HG02840 (cell line): ENCODE results near the gene KRT33A.

Experiments used
- ATAC-seq: cut with Tn5 transposase; IDR thresholded peaks from one replicate; pipeline ENCODE4 v1.9.1; 2021; ENCODE audit warnings: mild to moderate bottlenecking, moderate library complexity, moderate number of reproducible peaks; ENCODE audit not compliant: unreplicated experiment, low FRiP score

Gene KRT33A

GRCh38 chr17:41308251-41308917, 42.2 kb downstream of the KRT33A start:
- ATAC-seq: no peak

GRCh38 chr17:41307647-41308046, 43.0 kb downstream of the KRT33A start:
- no peak for ATAC-seq

DNA sequence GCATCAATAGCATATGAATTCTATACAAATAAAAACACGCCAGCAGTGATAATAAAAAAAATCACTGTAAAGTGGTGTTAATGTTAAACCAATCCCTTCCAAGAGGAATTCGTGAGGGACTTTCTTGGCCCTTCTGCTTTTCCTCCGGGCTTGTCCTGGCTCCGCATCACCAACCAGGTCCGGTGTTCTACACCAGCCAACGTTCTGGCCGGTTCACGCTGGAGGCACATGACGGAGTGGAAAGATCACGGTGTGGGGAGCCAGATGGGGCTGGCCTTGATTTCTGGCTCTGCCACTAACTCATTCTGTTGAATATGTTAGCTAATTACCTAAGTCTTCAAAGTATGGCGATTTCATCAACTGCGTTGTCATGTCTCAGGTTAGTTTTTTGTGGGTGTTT, 46.5 kb downstream of the KRT33A start:
- ATAC-seq: no peak

DNA sequence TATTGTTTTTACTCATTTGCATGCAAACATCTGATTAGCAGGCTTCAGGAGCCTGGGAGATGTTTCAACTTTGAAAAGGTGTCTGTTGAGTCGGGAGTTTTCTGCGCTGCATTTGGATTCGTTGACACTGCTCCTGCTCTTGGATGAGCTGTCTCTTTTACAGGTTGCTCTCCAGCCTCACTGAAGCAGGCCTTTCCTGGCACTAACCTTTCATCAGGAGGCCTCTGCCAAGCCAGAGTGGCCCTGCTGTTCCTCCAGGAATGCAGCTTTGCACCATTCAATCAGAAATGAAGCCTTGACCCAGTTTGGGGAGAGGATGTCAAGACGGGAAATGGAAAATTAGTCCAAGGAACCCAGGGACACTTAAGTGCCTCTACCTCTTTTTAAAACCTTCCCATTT, 47.6 kb downstream of the KRT33A start:
- ATAC-seq: no peak

DNA sequence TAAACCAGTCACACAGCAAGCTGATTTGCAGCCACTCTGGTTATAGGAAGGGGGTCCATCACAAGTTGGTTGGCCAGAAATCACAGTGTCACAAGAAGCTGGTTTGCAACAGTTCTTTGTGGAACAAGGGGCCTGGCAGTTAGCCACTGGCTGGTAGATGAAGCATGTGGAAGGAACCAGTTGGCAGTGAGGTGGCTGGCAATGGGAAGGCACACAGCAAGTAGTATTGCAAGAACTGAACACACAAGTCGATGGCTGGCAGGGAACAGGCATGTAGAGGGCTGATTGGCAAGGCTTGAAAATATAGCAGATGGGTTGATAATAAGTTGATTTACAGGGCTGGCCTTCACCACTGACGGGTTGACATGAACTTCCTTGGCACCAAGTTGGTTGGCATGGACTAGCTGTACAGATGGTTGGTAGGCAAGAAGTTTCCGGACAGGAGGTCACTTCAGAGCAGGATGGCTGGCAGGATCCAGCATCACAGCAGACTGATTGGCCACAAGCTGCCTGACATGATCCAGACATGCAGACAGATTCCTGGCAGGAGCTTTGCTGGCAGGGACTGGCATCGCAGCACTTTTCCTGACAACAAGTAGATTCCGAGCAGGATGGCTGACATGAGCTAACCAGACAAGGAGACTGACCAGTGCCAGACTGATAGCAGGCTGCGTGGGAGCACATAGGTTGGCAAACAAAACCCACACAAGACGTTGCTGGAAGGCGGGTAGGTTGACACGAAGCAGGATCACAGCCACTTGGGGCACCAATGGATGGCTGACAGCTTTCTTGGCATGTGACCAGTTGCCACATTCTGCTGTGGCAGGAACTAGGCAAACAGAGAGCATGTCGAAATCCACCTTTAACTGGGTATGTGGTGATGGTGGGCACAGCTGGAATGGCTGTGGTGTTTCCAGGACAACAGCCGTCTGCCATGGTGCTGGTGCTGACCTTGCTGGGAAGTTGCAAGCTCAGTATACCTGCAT, 48.4 kb downstream of the KRT33A start, which contains the start of gene KRTAP29-1:
Gene KRTAP29-1 (minus strand): TSS at position 936 of the 986 bp plus-strand sequence. CDS start 0 bp downstream, at position 936.
- ATAC-seq: no peak

- ATAC-seq: no peak
Measured at GRCh38 chr17:41301204-41301790, 49.3 kb downstream of the KRT33A start.

DNA sequence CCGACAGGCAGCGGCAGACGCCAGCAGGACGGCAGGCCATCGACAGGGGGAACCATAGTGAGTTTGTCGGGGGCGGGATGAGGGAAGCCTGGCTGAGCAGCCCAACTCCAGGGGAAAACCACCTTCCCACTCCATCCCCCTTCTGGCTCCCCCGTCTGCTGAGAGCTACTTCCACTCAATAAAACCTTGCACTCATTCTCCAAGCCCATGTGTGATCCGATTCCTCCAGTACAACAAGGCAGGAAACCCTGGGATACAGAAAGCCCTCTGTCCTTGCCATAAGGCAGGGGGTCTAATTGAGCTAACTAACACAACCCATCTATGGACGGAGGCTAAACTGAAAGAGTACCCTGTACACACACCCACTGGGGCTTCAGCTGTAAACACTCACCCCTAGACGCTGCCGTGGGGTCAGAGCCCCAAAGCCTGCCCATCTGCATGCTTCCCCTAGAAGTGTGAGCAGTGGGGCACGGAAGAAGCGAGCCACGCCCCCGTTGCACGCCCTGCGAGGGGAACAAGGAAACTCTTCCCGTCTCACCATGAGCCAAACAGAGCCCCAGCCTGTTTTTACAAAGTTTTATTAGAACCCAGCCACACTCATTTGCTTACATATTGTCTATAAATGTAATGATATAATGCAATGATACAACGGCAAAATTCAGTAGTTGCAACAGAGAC, 52.0 kb downstream of the KRT33A start:
- no peak for ATAC-seq

DNA sequence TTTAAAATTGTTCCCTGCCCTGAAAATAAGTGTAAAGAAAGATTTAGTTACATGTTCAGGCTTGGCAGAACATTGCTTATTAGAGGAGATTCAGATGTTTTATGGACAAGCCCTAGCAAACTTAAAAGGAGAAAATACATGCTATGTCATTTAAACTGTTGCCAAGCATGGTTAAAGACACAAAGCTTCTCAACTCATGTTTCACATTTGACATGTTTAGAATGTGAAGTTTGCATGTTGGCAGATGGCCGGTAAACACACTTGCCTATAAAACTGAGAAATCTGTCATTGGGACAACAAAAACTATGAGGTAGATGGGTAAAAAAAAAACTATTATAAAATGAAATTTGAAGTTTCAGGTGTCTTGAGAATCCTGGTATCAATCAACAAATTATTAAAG, 53.8 kb downstream of the KRT33A start:
- ATAC-seq: no peak
